IMR-90 (cell line): ENCODE data around the gene SYT3. TPM values are rescaled to one million over a fixed set of nuclear protein-coding genes. Genes with fewer than 3 reads are reported as not detected.

Experiments used
- ATAC-seq: fragments of 200-7000 bp; cut with Tn5 transposase; 2 replicates; pipeline ENCODE4 v1.9.1; 2020; ENCODE audit warnings: low read depth, mild to moderate bottlenecking, moderate library complexity
- BruUV-seq: library from RNA; stranded (reverse); fragments of 400-500 nt; replicated peaks from 2 replicates; lab custom pipeline; 2021; lab: Mats Ljungman, UMichigan
- CTCF ChIA-PET: fragments of 300-600 bp; formaldehyde crosslinking; extraction: SDS; loops from one replicate; lab custom pipeline; 2021; ENCODE audit warnings: antibody characterized with exemption; lab: Yijun Ruan, JAX
- POLR2A ChIA-PET: fragments of 300-600 bp; sonication (Branson Sonifier 250); formaldehyde crosslinking; loops from one replicate; lab custom pipeline; 2022; ENCODE audit warnings: antibody characterized with exemption; ENCODE audit not compliant: unreplicated experiment; lab: Charles Lee
- DNase-seq: peaks from one replicate; pipeline ENCODE4 v3.0.0; 2013
- H2AFZ ChIP-seq: replicated peaks from 2 replicates; pipeline ENCODE3; 2013; ENCODE audit warnings: low read length, mild to moderate bottlenecking; ENCODE audit not compliant: poor library complexity
- H2AK5ac ChIP-seq: 2 replicates; pipeline ENCODE4 v1.6.1; 2013; ENCODE audit warnings: low read depth, low read length, inconsistent platforms
- H2AK9ac ChIP-seq: replicated peaks from 2 replicates; pipeline ENCODE3; 2013; ENCODE audit warnings: mild to moderate bottlenecking, low read depth, low read length, moderate library complexity; ENCODE audit not compliant: poor library complexity
- H2BK120ac ChIP-seq: 2 replicates; pipeline ENCODE4 v1.6.1; 2013; ENCODE audit warnings: low read depth, low read length, inconsistent platforms
- H2BK15ac ChIP-seq: 3 replicates; pipeline ENCODE4 v1.6.1; 2013; ENCODE audit warnings: low read depth, low read length, inconsistent platforms
- H2BK20ac ChIP-seq: 2 replicates; pipeline ENCODE4 v1.6.1; 2013; ENCODE audit warnings: low read depth, mild to moderate bottlenecking, inconsistent platforms, low read length, moderate library complexity
- H2BK5ac ChIP-seq: 2 replicates; pipeline ENCODE4 v1.6.1; 2013; ENCODE audit warnings: mild to moderate bottlenecking, low read depth, low read length, inconsistent platforms; ENCODE audit not compliant: poor library complexity, severe bottlenecking
- H3K14ac ChIP-seq: replicated peaks from 2 replicates; pipeline ENCODE4 v1.6.1; 2013; ENCODE audit warnings: low read depth, low read length, inconsistent platforms
- H3K18ac ChIP-seq: 2 replicates; pipeline ENCODE4 v1.6.1; 2013; ENCODE audit warnings: low read depth, low read length, control low read depth
- H3K23ac ChIP-seq: 2 replicates; pipeline ENCODE4 v1.6.1; 2013; ENCODE audit warnings: low read depth, low read length, inconsistent platforms
- H3K27ac ChIP-seq: 2 replicates; pipeline ENCODE4 v1.5.1; 2013; ENCODE audit warnings: mild to moderate bottlenecking, control low read depth, low read length; ENCODE audit not compliant: insufficient read depth
- H3K27me3 ChIP-seq: 2 replicates; pipeline ENCODE4 v1.6.1; 2013; ENCODE audit warnings: low read length; ENCODE audit not compliant: control insufficient read depth, insufficient read depth
- H3K36me3 ChIP-seq: 2 replicates; pipeline ENCODE4 v1.6.1; 2013; ENCODE audit warnings: low read length, mixed read lengths; ENCODE audit not compliant: control insufficient read depth, insufficient read depth
- H3K4ac ChIP-seq: 2 replicates; pipeline ENCODE4 v1.6.1; 2013; ENCODE audit warnings: low read depth, low read length, inconsistent platforms
- H3K4me1 ChIP-seq: 2 replicates; pipeline ENCODE4 v1.6.1; 2013; ENCODE audit warnings: low read length, mixed read lengths; ENCODE audit not compliant: control insufficient read depth, insufficient read depth
- H3K4me2 ChIP-seq: 2 replicates; pipeline ENCODE4 v1.6.1; 2013; ENCODE audit warnings: low read depth, mild to moderate bottlenecking, control low read depth, low read length, moderate library complexity
- H3K4me3 ChIP-seq: 2 replicates; pipeline ENCODE4 v1.5.1; 2013; ENCODE audit warnings: low read depth, mild to moderate bottlenecking, control low read depth, low read length, moderate library complexity; ENCODE audit not compliant: insufficient read depth
- H3K56ac ChIP-seq: 2 replicates; pipeline ENCODE4 v1.6.1; 2013; ENCODE audit warnings: low read length, inconsistent platforms; ENCODE audit not compliant: insufficient read depth; ENCODE audit errors: extremely low read depth
- H3K79me1 ChIP-seq, 2 experiments: 2 replicates each; pipeline ENCODE4 v1.6.1; 2013; ENCODE audit warnings: low read length in 2 of 2, inconsistent platforms in 1 of 2, low read depth in 1 of 2
- H3K9ac ChIP-seq: 2 replicates; pipeline ENCODE4 v1.6.1; 2013; ENCODE audit warnings: low read depth, low read length, control low read depth
- H3K9me1 ChIP-seq: 2 replicates; pipeline ENCODE4 v1.6.1; 2013; ENCODE audit warnings: low read length, inconsistent platforms; ENCODE audit not compliant: insufficient read depth
- H3K9me3 ChIP-seq: 2 replicates; pipeline ENCODE4 v1.6.1; 2013; ENCODE audit warnings: low read length; ENCODE audit not compliant: control insufficient read depth, insufficient read depth
- H4K20me1 ChIP-seq: 2 replicates; pipeline ENCODE4 v1.6.1; 2013; ENCODE audit warnings: low read length, inconsistent platforms; ENCODE audit not compliant: insufficient read depth
- H4K5ac ChIP-seq: 2 replicates; pipeline ENCODE4 v1.6.1; 2013; ENCODE audit warnings: mild to moderate bottlenecking, low read depth, low read length, control low read depth
- H4K8ac ChIP-seq, 2 experiments: 2 replicates each; pipeline ENCODE4 v1.6.1; 2013; ENCODE audit warnings: low read depth in 2 of 2, low read length in 2 of 2, control low read depth in 1 of 2, inconsistent platforms in 1 of 2
- H4K91ac ChIP-seq: 2 replicates; pipeline ENCODE4 v1.6.1; 2013; ENCODE audit warnings: low read depth, low read length, inconsistent platforms; ENCODE audit not compliant: insufficient read depth
- BHLHE40 ChIP-seq: fragments of 150-350 bp; IDR thresholded peaks from 2 replicates; pipeline ENCODE4 v1.6.1; 2016; ENCODE audit warnings: mild to moderate bottlenecking, low read depth, low read length
- CEBPB ChIP-seq: IDR thresholded peaks from 2 replicates; pipeline ENCODE4 v1.6.1; 2012; ENCODE audit warnings: low read depth, low read length, improper control_type of control experiment
- WGBS, 2 experiments: methylation state at CpG; one replicate each; pipeline versions ENCODE4 v1.1.5 to v1.1.7; 2013; ENCODE audit warnings: missing lambda C conversion rate in 2 of 2; ENCODE audit not compliant: insufficient read length in 1 of 2; ENCODE audit errors: extremely low coverage in 2 of 2; 5-methylcytosine and 5-hydroxymethylcytosine counted together
- dilution Hi-C: fragments of 300-500 bp; cut with HindIII; formaldehyde crosslinking; loops from one replicate; pipeline ENCODE4 v1.14.3; 2018; ENCODE audit warnings: low sequenced_read_pairs; ENCODE audit not compliant: unreplicated experiment
- in situ Hi-C: fragments of 300-500 bp; cut with MboI; formaldehyde crosslinking; loops from 3 replicates; pipeline ENCODE4 v1.14.3; 2019; ENCODE audit warnings: low sequenced_read_pairs, inconsistent platforms, mixed read lengths
- intact Hi-C: fragments of 100-400 bp; cut with micrococcal nuclease; formaldehyde crosslinking; loops from 2 replicates; pipeline ENCODE4 v1.10.0; 2022
- polyA plus RNA-seq, 3 experiments: library from polyadenylated mRNA; depleted of rRNA; stranded (reverse); fragments of >200 nt; gene quantifications; 2 replicates each; pipeline ENCODE4 v1.2.3, GENCODE V29; 2012; ENCODE audit warnings: low replicate concordance in 1 of 3
- total RNA-seq: library from RNA; depleted of rRNA; stranded (reverse); fragments of >200 nt; gene quantifications from 2 replicates; pipeline ENCODE4 v1.2.3, GENCODE V29; 2012

The SYT3 gene
- total and polyA plus RNA-seq, 2 of the 4 experiments (the other 2 are of a cell fraction) = 0.05 TPM; not detected in 1

GRCh38 chr19:50660088-50660366 lies 20.3 kb upstream of the SYT3 start:
- H3K4me1 ChIP-seq = peaks cover 2% of the 10 kb centered on the region; the same call in 1 of the 2 replicates
- H3K4ac ChIP-seq = no peak overlapping the region
- ATAC-seq (no peak), DNase-seq (no peak)
- WGBS, 2 experiments = no CpG with 5 or more reads among the region's 6 CpGs
- no peak overlapping the region for H2AFZ ChIP-seq
- H3K18ac ChIP-seq = no peak overlapping the region
- no peak overlapping the region for H3K56ac ChIP-seq
- H2AK9ac ChIP-seq = no peak overlapping the region
- H3K9me3 ChIP-seq = peaks cover 4% of the 10 kb centered on the region
- H3K14ac ChIP-seq = no peak overlapping the region
- no peak overlapping the region for H2BK5ac ChIP-seq
- H3K79me1 ChIP-seq = no peaks in the 10 kb centered on the region
- H4K5ac ChIP-seq = no peak overlapping the region
- CTCF ChIA-PET = no interaction called here
- BruUV-seq = no TSS peak
- no peak overlapping the region for H3K4me3 ChIP-seq
- no peak overlapping the region for H2BK120ac ChIP-seq
- H3K27ac ChIP-seq = no peak overlapping the region
- H2BK20ac ChIP-seq = no peak overlapping the region
- dilution Hi-C loops (no loop called here), in situ Hi-C loops (no loop called here), intact Hi-C loops (no loop called here)
- no peak overlapping the region for H2BK15ac ChIP-seq
- no peak overlapping the region for H4K8ac ChIP-seq
- H3K36me3 ChIP-seq = no peaks in the 10 kb centered on the region
- POLR2A ChIA-PET = no interaction called here
- no peak overlapping the region for H3K4me2 ChIP-seq
- peaks cover 5% of the 10 kb centered on the region; the same call in 1 of the 2 replicates for H3K9me1 ChIP-seq
- TF ChIP-seq CEBPB (no peak), BHLHE40 (no peak)
- no peak overlapping the region for H3K23ac ChIP-seq
- peaks cover 13% of the 10 kb centered on the region for H3K27me3 ChIP-seq
- H4K20me1 ChIP-seq = no peaks in the 10 kb centered on the region; the same call in 1 of the 2 replicates
- no peak overlapping the region for H3K9ac ChIP-seq
- H4K91ac ChIP-seq = no peak overlapping the region
- H2AK5ac ChIP-seq = no peak overlapping the region
